ENCODE measurements around the gene KAT8.
"Not testable (repeated sequence)": the region's sequence is repeated elsewhere in the genome, so short reads cannot be mapped to it uniquely, and the experiment has no call there.

Gene KAT8

DNA sequence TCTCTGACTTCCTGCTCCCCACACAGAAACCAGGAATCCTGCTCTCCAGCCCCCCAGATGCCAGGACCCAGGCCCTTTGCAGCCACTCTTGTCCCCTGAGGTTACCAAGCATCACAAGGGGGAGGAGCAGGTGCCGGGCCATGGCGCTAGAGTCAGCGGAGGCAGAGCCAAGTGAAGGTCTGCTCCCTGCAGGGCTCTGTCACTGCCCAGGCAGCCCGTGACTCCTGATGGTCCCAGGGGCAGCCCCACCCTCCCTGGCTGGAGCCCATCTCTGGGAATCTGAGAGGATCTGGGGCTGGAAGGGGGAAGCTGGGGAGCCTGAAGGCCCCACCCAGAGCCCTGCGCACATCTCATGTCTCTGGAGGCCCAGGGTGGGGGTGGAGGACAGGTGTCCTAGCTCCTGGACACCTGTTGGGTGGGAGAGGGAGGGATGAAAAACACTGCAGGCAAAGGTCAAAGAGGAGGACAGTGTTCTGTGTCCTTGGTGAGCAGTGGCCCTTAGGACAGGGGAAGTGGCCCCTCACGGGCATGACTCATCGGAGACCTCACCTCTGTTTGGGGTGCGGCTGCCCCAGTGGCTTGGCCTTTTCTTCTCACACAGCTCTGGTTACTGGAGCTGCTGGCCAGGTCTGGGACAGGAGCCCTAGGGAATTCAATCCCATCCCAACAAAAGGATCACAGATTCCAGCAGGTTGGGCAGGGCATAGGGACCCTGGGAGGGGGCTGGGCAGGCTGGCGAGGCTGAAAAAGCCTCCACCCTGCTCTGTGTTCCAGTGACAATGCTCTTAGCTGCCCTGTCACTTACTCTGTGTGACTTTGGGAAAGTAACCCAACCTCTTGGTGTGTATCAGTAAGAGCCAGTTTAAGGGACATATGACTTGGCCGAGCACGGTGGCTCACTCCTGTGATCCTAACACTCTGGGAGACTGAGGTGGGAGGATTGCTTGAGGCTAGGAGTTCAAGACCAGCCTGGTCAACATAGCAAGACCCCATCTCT, 32.7 kb downstream of the KAT8 start, which contains the start of gene PRSS36:
TSS of gene PRSS36 (minus strand) at position 173 of the 997 bp plus-strand sequence. CDS start at position 142, 31 bp downstream.
- no peak for DNase-seq

DNA sequence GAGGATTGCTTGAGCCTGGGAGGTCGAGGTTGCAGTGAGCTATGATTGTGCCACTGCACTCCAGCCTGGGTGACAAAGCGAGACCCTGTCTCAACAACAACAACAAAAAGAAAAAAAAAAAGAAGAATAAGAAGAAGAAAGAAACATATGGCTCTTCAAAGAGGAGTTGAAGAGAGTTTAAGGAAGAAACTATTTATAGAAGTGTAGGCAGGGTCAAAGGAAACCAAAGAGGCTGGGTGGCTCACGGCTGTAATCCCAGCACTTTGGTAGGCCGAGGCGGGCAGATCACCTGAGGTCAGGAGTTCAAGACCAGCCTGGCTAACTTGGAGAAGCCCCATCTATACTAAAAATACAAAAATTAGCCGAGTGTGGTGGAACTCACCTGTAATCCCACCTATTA, 33.5 kb downstream of the KAT8 start:
- DNase-seq: not testable (repeated sequence)

GRCh38 chr16:31157136-31157535, 39.7 kb downstream of the KAT8 start:
- no peak for DNase-seq

DNA sequence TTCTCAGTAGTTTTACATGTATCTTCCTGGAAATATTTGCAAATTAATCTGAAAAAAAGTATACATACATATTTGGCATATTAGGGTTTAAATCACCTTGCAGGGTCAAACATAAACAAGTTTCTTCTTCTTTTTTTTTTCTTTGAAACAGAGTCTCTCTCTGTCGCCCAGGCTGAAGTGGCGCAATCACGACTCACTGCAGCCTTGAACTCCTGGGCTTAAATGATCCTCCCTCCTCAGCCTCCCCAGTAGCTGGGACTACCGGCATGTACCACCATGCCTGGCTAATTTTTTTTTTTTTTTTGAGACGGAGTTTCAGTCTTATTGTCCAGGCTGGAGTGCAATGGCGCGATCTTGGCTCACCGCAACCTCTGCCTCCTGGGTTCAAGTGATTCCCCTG, 49.9 kb downstream of the KAT8 start:
- no peak for DNase-seq

- no peak for DNase-seq
Measured at GRCh38 chr16:31168848-31169247, 51.4 kb downstream of the KAT8 start.

DNA sequence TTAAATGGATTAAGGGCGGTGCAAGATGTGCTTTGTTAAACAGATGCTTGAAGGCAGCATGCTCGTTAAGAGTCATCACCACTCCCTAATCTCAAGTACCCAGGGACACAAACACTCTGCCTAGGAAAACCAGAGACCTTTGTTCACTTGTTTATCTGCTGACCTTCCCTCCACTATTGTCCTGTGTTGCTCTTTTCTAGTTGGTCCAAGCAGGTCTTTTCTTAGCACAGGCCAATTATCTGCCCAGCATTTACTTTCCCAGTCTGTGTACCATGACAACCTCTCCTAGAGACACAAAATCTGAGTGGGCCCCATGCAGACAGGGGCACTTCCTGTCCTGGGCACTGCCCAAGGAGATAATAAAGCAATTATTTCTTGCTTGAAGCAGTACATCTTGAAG, 52.6 kb downstream of the KAT8 start:
- DNase-seq: not testable (repeated sequence)

- peak; percentile 59 for DNase-seq
Measured at GRCh38 chr16:31177136-31177535, 59.7 kb downstream of the KAT8 start.

DNA sequence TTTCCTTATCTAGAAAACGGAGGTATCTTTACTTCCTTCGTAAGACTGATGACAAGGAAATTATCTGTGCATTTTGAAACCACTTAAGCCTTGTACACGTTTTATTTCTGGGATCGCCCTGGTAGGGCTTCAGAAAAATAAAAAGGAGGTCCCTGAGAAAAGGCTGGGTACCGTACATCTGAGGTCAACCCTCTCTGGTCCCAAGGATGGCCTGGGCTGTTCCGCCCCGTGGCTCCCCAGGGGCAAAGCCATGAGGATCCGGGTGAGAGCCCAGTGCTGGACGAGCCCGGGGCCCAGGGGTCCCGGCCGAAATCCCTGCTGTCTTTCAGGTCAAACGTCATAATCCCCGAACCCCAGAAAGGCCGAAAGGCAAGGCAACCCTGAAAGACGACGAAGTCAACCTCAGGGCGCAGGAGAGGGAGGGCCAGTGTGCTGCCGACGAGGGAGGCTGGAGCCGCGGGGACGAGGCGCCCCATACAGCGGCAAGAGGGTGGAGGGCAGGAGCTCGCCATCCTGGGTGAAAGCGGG, 61.8 kb downstream of the KAT8 start:
- DNase-seq: no peak

GRCh38 chr16:31179747-31180459, 62.4 kb downstream of the KAT8 start, which contains the start of gene FUS:
TSS of gene FUS (plus strand) at chr16:31180139. CDS start at chr16:31180215, 76 bp downstream.
- peak; percentile 94 for DNase-seq

Data from CD4-positive, alpha-beta T cell treated with Interleukin-10 for 1 hour (primary cell).